ENCODE data around the gene ENO3.

GRCh38 chr17:4934173-4934979 lies 16.5 kb upstream of the ENO3 start:
- no peak for TF ChIP-seq CTCF (IDR thresholded peaks at IDR 0.05)
- TF ChIP-seq POLR2A (IDR thresholded peaks at IDR 0.05): no peak

Measured in tibial nerve (tissue), 3 donors.